RWPE2 (cell line): ENCODE data around the gene DERL3.

ENCODE experiments used
- ATAC-seq: fragments of 200-7000 bp; cut with Tn5 transposase; 3 replicates; pipeline ENCODE4 v1.9.1; 2021; ENCODE audit warnings: low read depth
- DNase-seq: peaks from one replicate; pipeline ENCODE4 v3.0.0-alpha.2; 2020; ENCODE audit warnings: low spot score
- H3K27ac ChIP-seq: fragments of 450-650 bp; 2 replicates; pipeline ENCODE4 v1.5.1; 2017; ENCODE audit warnings: mild to moderate bottlenecking; ENCODE audit not compliant: poor library complexity, severe bottlenecking
- H3K27me3 ChIP-seq: fragments of 250-450 bp; sonication (Bioruptor Pico); 2 replicates; pipeline ENCODE4 v1.5.1; 2021; ENCODE audit warnings: mild to moderate bottlenecking, moderate library complexity; ENCODE audit not compliant: insufficient read depth, poor library complexity, severe bottlenecking
- H3K36me3 ChIP-seq: fragments of 250-450 bp; sonication (Bioruptor Pico); 2 replicates; pipeline ENCODE4 v1.5.1; 2020; ENCODE audit warnings: low read depth, mild to moderate bottlenecking, moderate library complexity
- H3K4me1 ChIP-seq: fragments of 250-450 bp; sonication (Bioruptor Pico); 2 replicates; pipeline ENCODE4 v1.5.1; 2021; ENCODE audit warnings: mild to moderate bottlenecking, moderate library complexity; ENCODE audit not compliant: insufficient read depth, poor library complexity, severe bottlenecking
- H3K4me3 ChIP-seq: fragments of 250-450 bp; sonication (Bioruptor Pico); 2 replicates; pipeline ENCODE4 v1.5.1; 2021; ENCODE audit warnings: mild to moderate bottlenecking, moderate library complexity; ENCODE audit not compliant: severe bottlenecking
- H3K9me3 ChIP-seq: fragments of 250-450 bp; sonication (Bioruptor Pico); 2 replicates; pipeline ENCODE4 v1.5.1; 2021; ENCODE audit warnings: mild to moderate bottlenecking, moderate library complexity; ENCODE audit not compliant: severe bottlenecking
- TF ChIP-seq, protein P1 (sequence below): fragments of 450-650 bp; IDR thresholded peaks from one replicate; pipeline ENCODE4 v1.5.1; 2017; ENCODE audit warnings: mild to moderate bottlenecking, moderate library complexity; ENCODE audit not compliant: poor library complexity, severe bottlenecking

Gene DERL3

DNA sequence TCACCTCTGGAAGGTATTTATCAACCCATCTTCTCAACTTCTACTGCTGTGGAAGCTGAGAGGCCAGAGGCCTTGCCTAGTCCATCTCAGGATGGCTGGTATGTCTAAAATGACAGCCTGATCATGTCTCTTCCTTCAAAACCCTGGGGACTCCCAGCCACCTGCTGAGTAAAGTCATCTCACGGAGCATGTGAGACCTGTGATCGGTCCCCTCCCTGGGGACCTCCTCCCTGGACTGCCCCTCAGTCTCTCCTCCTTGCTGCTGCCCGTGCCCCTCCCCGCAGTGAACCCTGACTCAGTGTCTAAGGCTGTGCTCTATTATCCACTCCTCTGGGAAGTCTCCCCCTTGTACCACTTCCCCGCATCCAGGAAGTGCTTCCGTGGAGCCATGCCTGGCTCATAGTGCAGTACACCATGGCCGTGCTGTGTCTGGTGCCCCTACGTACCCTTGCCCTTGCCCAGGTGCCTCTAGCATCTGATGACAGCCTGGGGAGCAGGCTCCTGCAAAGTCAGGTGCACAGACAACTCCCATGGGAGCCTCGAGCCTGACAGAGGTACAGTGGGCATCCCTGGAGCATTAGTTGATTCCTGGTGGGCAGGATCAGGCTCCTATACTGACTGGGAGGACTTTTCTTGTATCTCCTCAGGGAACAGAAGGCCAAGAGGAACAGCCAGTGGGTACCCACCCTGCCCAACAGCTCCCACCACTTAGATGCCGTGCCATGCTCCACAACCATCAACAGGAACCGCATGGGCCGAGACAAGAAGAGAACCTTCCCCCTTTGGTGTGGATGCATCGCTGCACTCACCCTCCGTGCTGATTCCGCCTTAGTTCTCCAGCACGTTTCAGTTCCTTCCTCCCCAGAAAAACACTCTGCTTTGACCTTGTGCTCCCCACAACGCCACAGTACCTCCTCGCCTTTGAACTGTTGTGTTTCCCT is 38.2 kb downstream of the DERL3 start:
- H3K9me3 ChIP-seq = no peaks in the 10 kb centered on the region
- DNase-seq = no peak
- H3K27ac ChIP-seq = no peak overlapping the region
- H3K4me1 ChIP-seq = no peaks in the 10 kb centered on the region
- no peak for ATAC-seq
- H3K36me3 ChIP-seq = peaks cover 79% of the 10 kb centered on the region
- no peaks in the 10 kb centered on the region for H3K27me3 ChIP-seq
- TF ChIP-seq, protein P1, sequence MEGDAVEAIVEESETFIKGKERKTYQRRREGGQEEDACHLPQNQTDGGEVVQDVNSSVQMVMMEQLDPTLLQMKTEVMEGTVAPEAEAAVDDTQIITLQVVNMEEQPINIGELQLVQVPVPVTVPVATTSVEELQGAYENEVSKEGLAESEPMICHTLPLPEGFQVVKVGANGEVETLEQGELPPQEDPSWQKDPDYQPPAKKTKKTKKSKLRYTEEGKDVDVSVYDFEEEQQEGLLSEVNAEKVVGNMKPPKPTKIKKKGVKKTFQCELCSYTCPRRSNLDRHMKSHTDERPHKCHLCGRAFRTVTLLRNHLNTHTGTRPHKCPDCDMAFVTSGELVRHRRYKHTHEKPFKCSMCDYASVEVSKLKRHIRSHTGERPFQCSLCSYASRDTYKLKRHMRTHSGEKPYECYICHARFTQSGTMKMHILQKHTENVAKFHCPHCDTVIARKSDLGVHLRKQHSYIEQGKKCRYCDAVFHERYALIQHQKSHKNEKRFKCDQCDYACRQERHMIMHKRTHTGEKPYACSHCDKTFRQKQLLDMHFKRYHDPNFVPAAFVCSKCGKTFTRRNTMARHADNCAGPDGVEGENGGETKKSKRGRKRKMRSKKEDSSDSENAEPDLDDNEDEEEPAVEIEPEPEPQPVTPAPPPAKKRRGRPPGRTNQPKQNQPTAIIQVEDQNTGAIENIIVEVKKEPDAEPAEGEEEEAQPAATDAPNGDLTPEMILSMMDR = no peak
- H3K4me3 ChIP-seq = no peak overlapping the region

- Histone ChIP-seq H3K4me3 (no peak overlapping the region), H3K4me1 (no peaks in the 10 kb centered on the region), H3K27ac (no peak overlapping the region), H3K9me3 (no peaks in the 10 kb centered on the region), H3K36me3 (peaks cover 74% of the 10 kb centered on the region), H3K27me3 (no peaks in the 10 kb centered on the region)
- ATAC-seq (no peak), DNase-seq (no peak)
- TF ChIP-seq, protein P1 = no peak
Observed at GRCh38 chr22:23796461-23796860, 42.3 kb downstream of the DERL3 start.

DNA sequence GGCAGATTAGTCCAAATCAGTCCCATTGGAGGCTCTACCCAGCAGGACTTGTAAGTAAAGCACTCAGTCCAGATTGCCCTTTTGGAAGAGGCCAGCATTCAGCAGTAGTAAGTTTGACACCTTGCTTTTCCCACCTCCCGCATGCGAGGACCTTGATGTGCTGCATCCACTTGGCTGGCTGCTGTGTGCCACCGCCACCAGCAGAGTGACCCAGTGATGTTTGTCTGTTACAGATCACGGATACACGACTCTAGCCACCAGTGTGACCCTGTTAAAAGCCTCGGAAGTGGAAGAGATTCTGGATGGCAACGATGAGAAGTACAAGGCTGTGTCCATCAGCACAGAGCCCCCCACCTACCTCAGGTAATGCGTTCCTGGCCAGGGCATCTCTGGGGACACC is 45.5 kb downstream of the DERL3 start:
- no peak overlapping the region for H3K27ac ChIP-seq
- peaks cover 82% of the 10 kb centered on the region for H3K36me3 ChIP-seq
- no peak overlapping the region for H3K4me3 ChIP-seq
- H3K9me3 ChIP-seq = no peaks in the 10 kb centered on the region
- DNase-seq (no peak), ATAC-seq (no peak)
- H3K4me1 ChIP-seq = no peaks in the 10 kb centered on the region
- no peaks in the 10 kb centered on the region for H3K27me3 ChIP-seq
- TF ChIP-seq, protein P1 = no peak

- TF ChIP-seq, protein P1 = no peak
- Histone ChIP-seq H3K36me3 (peaks cover 76% of the 10 kb centered on the region), H3K4me1 (no peaks in the 10 kb centered on the region), H3K27me3 (no peaks in the 10 kb centered on the region), H3K9me3 (no peaks in the 10 kb centered on the region), H3K27ac (no peak overlapping the region), H3K4me3 (no peak overlapping the region)
- ATAC-seq (no peak), DNase-seq (no peak)
Observed at GRCh38 chr22:23791738-23792645, 46.8 kb downstream of the DERL3 start.
